ENCODE data around the gene ZBTB17. TPM values are rescaled to one million over a fixed set of nuclear protein-coding genes. Genes with fewer than 3 reads are reported as not detected.
A peak's percentile ranks its signal among the peaks of the same experiment; 100 is the strongest.

Gene ZBTB17
- total and polyA plus RNA-seq, 2 of the 4 experiments (the other 2 are of a cell fraction), result 26.3 to 58.2 TPM

DNA sequence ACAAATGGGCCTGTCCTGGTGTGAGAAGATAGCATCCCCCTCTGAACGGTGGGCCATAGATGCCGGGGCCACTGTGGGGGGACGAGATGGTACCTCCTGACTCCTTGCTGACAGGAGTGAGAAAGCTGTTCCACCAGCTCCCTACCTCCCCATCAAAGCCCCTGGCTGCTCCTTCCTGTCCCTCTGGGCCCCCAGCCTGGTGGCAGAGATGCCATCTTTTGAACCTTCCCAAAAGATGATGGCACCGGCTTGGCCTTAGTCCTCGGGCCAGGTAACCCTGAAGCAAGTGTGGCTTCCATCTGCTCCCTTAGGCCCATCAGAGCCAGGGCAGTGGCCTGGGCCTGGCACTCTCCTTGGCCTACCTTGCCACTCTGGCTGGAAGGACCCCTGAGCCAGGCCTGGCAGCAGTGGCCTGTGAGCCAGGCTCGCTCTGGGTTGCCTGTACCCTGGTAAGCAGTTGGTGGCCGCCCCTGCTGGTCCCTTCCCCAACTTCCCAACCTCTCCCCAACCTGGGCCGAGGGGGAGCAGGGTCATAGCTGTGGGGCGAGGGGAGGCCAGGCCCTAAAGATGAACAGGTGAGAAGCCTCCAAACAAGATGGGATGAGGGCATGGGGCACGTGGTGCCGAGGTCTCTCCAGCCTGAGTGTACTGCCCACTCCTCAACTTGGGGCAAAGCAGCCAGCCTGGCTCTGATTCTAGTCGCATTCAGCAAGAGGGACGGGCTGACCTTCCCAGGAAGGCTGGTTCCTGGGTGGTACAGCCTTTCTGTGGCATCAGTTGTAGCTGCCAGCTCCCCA lies 34.7 kb downstream of the ZBTB17 start:
- Histone ChIP-seq H3K9ac (ENCODE audit: low read depth, low read length) (no peak overlapping the region), H3K4me3 (ENCODE audit: insufficient read depth, low read depth, low read length) (no peak overlapping the region), H3K36me3 (ENCODE audit: control insufficient read depth, insufficient read depth, low read length) (peaks cover 72% of the 10 kb centered on the region)
- TF ChIP-seq RAD21 (IDR thresholded peaks at IDR 0.05; ENCODE audit: low read length) (no peak), RCOR1 (IDR thresholded peaks at IDR 0.05; ENCODE audit: insufficient replicate concordance, low read length) (no peak), BHLHE40 (IDR thresholded peaks at IDR 0.05; ENCODE audit: low read depth, low read length) (no peak), POLR2A (IDR thresholded peaks at IDR 0.05; ENCODE audit: low read depth, low read length) (no peak), MAZ (IDR thresholded peaks at IDR 0.05; ENCODE audit: borderline replicate concordance, low read depth, low read length) (no peak), RFX5 (IDR thresholded peaks at IDR 0.05; ENCODE audit: low read depth, low read length) (no peak), MXI1 (IDR thresholded peaks at IDR 0.05; ENCODE audit: borderline replicate concordance, low read depth, low read length) (no peak), CEBPB (IDR thresholded peaks at IDR 0.05; ENCODE audit: low read depth, low read length) (no peak), SMC3 (IDR thresholded peaks at IDR 0.05; ENCODE audit: low read depth, low read length) (no peak), CHD1 (IDR thresholded peaks at IDR 0.05; ENCODE audit: low read depth, low read length) (no peak), MAFK (IDR thresholded peaks at IDR 0.05; ENCODE audit: low read depth, low read length) (no peak), NFE2L2 (IDR thresholded peaks at IDR 0.05; ENCODE audit: low read depth, low read length) (no peak)
- TF ChIP-seq, protein P1, sequence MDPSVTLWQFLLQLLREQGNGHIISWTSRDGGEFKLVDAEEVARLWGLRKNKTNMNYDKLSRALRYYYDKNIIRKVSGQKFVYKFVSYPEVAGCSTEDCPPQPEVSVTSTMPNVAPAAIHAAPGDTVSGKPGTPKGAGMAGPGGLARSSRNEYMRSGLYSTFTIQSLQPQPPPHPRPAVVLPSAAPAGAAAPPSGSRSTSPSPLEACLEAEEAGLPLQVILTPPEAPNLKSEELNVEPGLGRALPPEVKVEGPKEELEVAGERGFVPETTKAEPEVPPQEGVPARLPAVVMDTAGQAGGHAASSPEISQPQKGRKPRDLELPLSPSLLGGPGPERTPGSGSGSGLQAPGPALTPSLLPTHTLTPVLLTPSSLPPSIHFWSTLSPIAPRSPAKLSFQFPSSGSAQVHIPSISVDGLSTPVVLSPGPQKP (IDR thresholded peaks at IDR 0.05; ENCODE audit: borderline replicate concordance, low read depth, low read length), result no peak
- TF ChIP-seq, protein P2, sequence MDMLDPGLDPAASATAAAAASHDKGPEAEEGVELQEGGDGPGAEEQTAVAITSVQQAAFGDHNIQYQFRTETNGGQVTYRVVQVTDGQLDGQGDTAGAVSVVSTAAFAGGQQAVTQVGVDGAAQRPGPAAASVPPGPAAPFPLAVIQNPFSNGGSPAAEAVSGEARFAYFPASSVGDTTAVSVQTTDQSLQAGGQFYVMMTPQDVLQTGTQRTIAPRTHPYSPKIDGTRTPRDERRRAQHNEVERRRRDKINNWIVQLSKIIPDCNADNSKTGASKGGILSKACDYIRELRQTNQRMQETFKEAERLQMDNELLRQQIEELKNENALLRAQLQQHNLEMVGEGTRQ (IDR thresholded peaks at IDR 0.05; ENCODE audit: low read depth, low read length), result no peak
- TF ChIP-seq, protein P3, sequence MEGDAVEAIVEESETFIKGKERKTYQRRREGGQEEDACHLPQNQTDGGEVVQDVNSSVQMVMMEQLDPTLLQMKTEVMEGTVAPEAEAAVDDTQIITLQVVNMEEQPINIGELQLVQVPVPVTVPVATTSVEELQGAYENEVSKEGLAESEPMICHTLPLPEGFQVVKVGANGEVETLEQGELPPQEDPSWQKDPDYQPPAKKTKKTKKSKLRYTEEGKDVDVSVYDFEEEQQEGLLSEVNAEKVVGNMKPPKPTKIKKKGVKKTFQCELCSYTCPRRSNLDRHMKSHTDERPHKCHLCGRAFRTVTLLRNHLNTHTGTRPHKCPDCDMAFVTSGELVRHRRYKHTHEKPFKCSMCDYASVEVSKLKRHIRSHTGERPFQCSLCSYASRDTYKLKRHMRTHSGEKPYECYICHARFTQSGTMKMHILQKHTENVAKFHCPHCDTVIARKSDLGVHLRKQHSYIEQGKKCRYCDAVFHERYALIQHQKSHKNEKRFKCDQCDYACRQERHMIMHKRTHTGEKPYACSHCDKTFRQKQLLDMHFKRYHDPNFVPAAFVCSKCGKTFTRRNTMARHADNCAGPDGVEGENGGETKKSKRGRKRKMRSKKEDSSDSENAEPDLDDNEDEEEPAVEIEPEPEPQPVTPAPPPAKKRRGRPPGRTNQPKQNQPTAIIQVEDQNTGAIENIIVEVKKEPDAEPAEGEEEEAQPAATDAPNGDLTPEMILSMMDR (conservative IDR thresholded peaks at IDR 0.05; ENCODE audit: low read depth, low read length), result no peak

More for the DNA sequence above, 34.7 kb downstream of the ZBTB17 start:
- no peak overlapping the region for H4K5ac ChIP-seq (ENCODE audit: low read depth, low read length)
- CTCF ChIA-PET, result no interaction called here
- H3K4me1 ChIP-seq (ENCODE audit: control insufficient read depth, insufficient read depth, low read length), result peaks cover 14% of the 10 kb centered on the region
- ATAC-seq (ENCODE audit: low read depth) (no peak), DNase-seq (no peak)
- no peak overlapping the region; the same call in 1 of the 2 replicates for H3K27ac ChIP-seq (ENCODE audit: insufficient read depth, low read length)
- peak overlapping the region; percentile 7 for H2AK9ac ChIP-seq (replicated peaks; ENCODE audit: low read depth, low read length, poor library complexity)
- H4K20me1 ChIP-seq (ENCODE audit: insufficient read depth, low read length), result peaks cover 3% of the 10 kb centered on the region; the same call in 1 of the 2 replicates
- H3K14ac ChIP-seq (replicated peaks; ENCODE audit: low read depth, low read length), result no peak overlapping the region
- no peak overlapping the region for H4K91ac ChIP-seq (ENCODE audit: insufficient read depth, low read depth, low read length)
- peaks cover 25% of the 10 kb centered on the region for H3K9me1 ChIP-seq (ENCODE audit: insufficient read depth, low read length)
- H3K9me3 ChIP-seq (ENCODE audit: control insufficient read depth, insufficient read depth, low read length), result no peaks in the 10 kb centered on the region
- no peak overlapping the region for H2BK15ac ChIP-seq (ENCODE audit: low read depth, low read length)
- 0 out of 2 replicates have a peak overlapping the region, but pooled peaks have one; percentile 5 for H2AK5ac ChIP-seq (ENCODE audit: low read depth, low read length)
- no peak overlapping the region for H4K8ac ChIP-seq (ENCODE audit: low read depth in 2 of 2, low read length in 2 of 2)
- intact Hi-C loops (cut with micrococcal nuclease) (no loop called here), dilution Hi-C loops (cut with HindIII; ENCODE audit: low sequenced_read_pairs, unreplicated experiment) (no loop called here), in situ Hi-C loops (cut with MboI; ENCODE audit: low sequenced_read_pairs) (no loop called here)
- H3K27me3 ChIP-seq (ENCODE audit: control insufficient read depth, insufficient read depth, low read length), result no peaks in the 10 kb centered on the region
- no peak overlapping the region for H2BK5ac ChIP-seq (ENCODE audit: low read depth, low read length, poor library complexity, severe bottlenecking)
- BruUV-seq (replicated peaks), result no TSS peak
- no peak overlapping the region for H3K56ac ChIP-seq (ENCODE audit: extremely low read depth, insufficient read depth, low read length)
- 94% methylated on average over 6 of the region's 13 CpGs; no CpG with 5 or more reads in 1 of the 2 experiments for WGBS, 2 experiments (ENCODE audit: extremely low coverage in 2 of 2, insufficient read length in 1 of 2)
- no peak overlapping the region for H3K18ac ChIP-seq (ENCODE audit: low read depth, low read length)
- no peak overlapping the region; the same call in 1 of the 2 replicates for H3K4ac ChIP-seq (ENCODE audit: low read depth, low read length)
- no peak overlapping the region for H2BK120ac ChIP-seq (ENCODE audit: low read depth, low read length)
- H2AFZ ChIP-seq (replicated peaks; ENCODE audit: low read length, poor library complexity), result no peak overlapping the region
- no peak overlapping the region for H3K4me2 ChIP-seq (ENCODE audit: low read depth, low read length)
- no peak overlapping the region for H3K23ac ChIP-seq (ENCODE audit: low read depth, low read length)
- H3K79me1 ChIP-seq (ENCODE audit: low read depth in 1 of 2, low read length in 2 of 2), result peaks cover 11 to 71% of the 10 kb centered on the region in 2 experiments; a peak in 3 of 4 replicates
- POLR2A ChIA-PET (ENCODE audit: unreplicated experiment), result no interaction called here
- H2BK20ac ChIP-seq (ENCODE audit: low read depth, low read length), result no peak overlapping the region
